H9 (cell line): ENCODE measurements around the gene SDR42E2. TPM values are rescaled to one million over a fixed set of nuclear protein-coding genes. Genes with fewer than 3 reads are reported as not detected.

Source experiments
- DNase-seq: peaks from one replicate; pipeline ENCODE4 v3.0.0-alpha.2; 2017
- H2AFZ ChIP-seq: one replicate; pipeline ENCODE4 v1.6.1; 2013; ENCODE audit warnings: mild to moderate bottlenecking, low read length, control low read depth, moderate library complexity
- H2AK5ac ChIP-seq: 2 replicates; pipeline ENCODE4 v1.6.1; 2013; ENCODE audit warnings: low read length, control low read depth, mixed read lengths; ENCODE audit not compliant: insufficient read length
- H2BK120ac ChIP-seq: one replicate; pipeline ENCODE4 v1.6.1; 2013; ENCODE audit warnings: low read depth, mild to moderate bottlenecking, low read length, control low read depth, inconsistent platforms; ENCODE audit not compliant: poor library complexity, severe bottlenecking
- H2BK12ac ChIP-seq: 2 replicates; pipeline ENCODE4 v1.6.1; 2013; ENCODE audit warnings: low read length, control low read depth, mixed read lengths, low read depth; ENCODE audit not compliant: insufficient read length
- H2BK15ac ChIP-seq: 2 replicates; pipeline ENCODE4 v1.6.1; 2013; ENCODE audit warnings: low read depth, low read length, control low read depth
- H2BK20ac ChIP-seq: one replicate; pipeline ENCODE4 v1.6.1; 2013; ENCODE audit warnings: low read depth, mild to moderate bottlenecking, low read length, control low read depth, inconsistent platforms; ENCODE audit not compliant: poor library complexity, severe bottlenecking
- H2BK5ac ChIP-seq: 2 replicates; pipeline ENCODE4 v1.6.1; 2013; ENCODE audit warnings: low read length, control low read depth, mixed read lengths; ENCODE audit not compliant: insufficient read length
- H3K14ac ChIP-seq: 2 replicates; pipeline ENCODE4 v1.6.1; 2013; ENCODE audit warnings: low read length, control low read depth; ENCODE audit not compliant: insufficient read depth
- H3K18ac ChIP-seq: 2 replicates; pipeline ENCODE4 v1.6.1; 2013; ENCODE audit warnings: low read depth, mild to moderate bottlenecking, mixed read lengths, low read length, control low read depth; ENCODE audit not compliant: insufficient read length
- H3K23ac ChIP-seq: 2 replicates; pipeline ENCODE4 v1.6.1; 2013; ENCODE audit warnings: low read length, control low read depth, mixed read lengths, low read depth; ENCODE audit not compliant: insufficient read length
- H3K23me2 ChIP-seq: 2 replicates; pipeline ENCODE4 v1.6.1; 2013; ENCODE audit warnings: low read depth, mild to moderate bottlenecking, mixed read lengths, low read length, control low read depth; ENCODE audit not compliant: insufficient read length, poor library complexity, severe bottlenecking
- H3K27ac ChIP-seq: 2 replicates; pipeline ENCODE4 v1.5.1; 2013; ENCODE audit warnings: low read length, control low read depth, mixed read lengths, low read depth; ENCODE audit not compliant: insufficient read length
- H3K27me3 ChIP-seq: 2 replicates; pipeline ENCODE4 v1.6.1; 2013; ENCODE audit warnings: low read length, control low read depth, inconsistent platforms; ENCODE audit not compliant: insufficient read depth
- H3K4ac ChIP-seq: 2 replicates; pipeline ENCODE4 v1.6.1; 2013; ENCODE audit warnings: low read depth, mild to moderate bottlenecking, control low read depth, inconsistent platforms, low read length, moderate library complexity
- H3K4me1 ChIP-seq: 2 replicates; pipeline ENCODE4 v1.6.1; 2013; ENCODE audit warnings: low read length, control low read depth, inconsistent platforms; ENCODE audit not compliant: insufficient read depth
- H3K4me2 ChIP-seq: 2 replicates; pipeline ENCODE4 v1.6.1; 2013; ENCODE audit warnings: low read length, control low read depth, mixed read lengths; ENCODE audit not compliant: insufficient read length, insufficient read depth
- H3K56ac ChIP-seq: 2 replicates; pipeline ENCODE4 v1.6.1; 2013; ENCODE audit warnings: low read depth, mild to moderate bottlenecking, mixed read lengths, low read length, control low read depth; ENCODE audit not compliant: insufficient read length
- H3K79me1 ChIP-seq: 2 replicates; pipeline ENCODE4 v1.6.1; 2013; ENCODE audit warnings: low read depth, mild to moderate bottlenecking, moderate library complexity, low read length, control low read depth, inconsistent platforms; ENCODE audit not compliant: insufficient read depth, poor library complexity, severe bottlenecking
- H3K79me2 ChIP-seq: 2 replicates; pipeline ENCODE4 v1.6.1; 2013; ENCODE audit warnings: low read length, control low read depth, inconsistent platforms; ENCODE audit not compliant: insufficient read depth
- H3K9ac ChIP-seq: 2 replicates; pipeline ENCODE4 v1.6.1; 2013; ENCODE audit warnings: low read length, control low read depth, mixed read lengths; ENCODE audit not compliant: insufficient read length; ENCODE audit errors: extremely low read depth
- H3K9me3 ChIP-seq: one replicate; pipeline ENCODE4 v1.6.1; 2013; ENCODE audit warnings: low read depth, low read length, inconsistent platforms; ENCODE audit not compliant: control insufficient read depth
- H3T11ph ChIP-seq: one replicate; pipeline ENCODE4 v1.6.1; 2013; ENCODE audit warnings: mild to moderate bottlenecking, low read length, control low read depth, inconsistent platforms
- H4K20me1 ChIP-seq: one replicate; pipeline ENCODE4 v1.6.1; 2013; ENCODE audit not compliant: control insufficient read depth, insufficient read length, insufficient read depth
- H4K5ac ChIP-seq: 2 replicates; pipeline ENCODE4 v1.6.1; 2013; ENCODE audit warnings: low read depth, mild to moderate bottlenecking, mixed read lengths, low read length, control low read depth; ENCODE audit not compliant: insufficient read length
- H4K8ac ChIP-seq: replicated peaks from 2 replicates; pipeline ENCODE4 v1.6.1; 2013; ENCODE audit warnings: low read length, control low read depth, mixed read lengths, low read depth; ENCODE audit not compliant: insufficient read length
- H4K91ac ChIP-seq: 2 replicates; pipeline ENCODE4 v1.6.1; 2013; ENCODE audit warnings: low read depth, mild to moderate bottlenecking, moderate library complexity, mixed read lengths, low read length, control low read depth; ENCODE audit not compliant: insufficient read length
- H3K27ac Mint-ChIP-seq, 3 experiments: 2 replicates in 2 of 3; 3 replicates in 1 of 3; pipeline ENCODE4 v1.8.0; 2020 to 2021; ENCODE audit warnings: mixed read lengths in 3 of 3, mild to moderate bottlenecking in 1 of 3, moderate library complexity in 1 of 3
- H3K27me3 Mint-ChIP-seq: 2 replicates; pipeline ENCODE4 v1.8.0; 2021; ENCODE audit warnings: low read depth, mild to moderate bottlenecking, moderate library complexity, mixed read lengths
- H3K36me3 Mint-ChIP-seq, 3 experiments: 2 replicates in 2 of 3; 3 replicates in 1 of 3; pipeline ENCODE4 v1.8.0; 2020 to 2021; ENCODE audit warnings: low read depth in 3 of 3, mixed read lengths in 3 of 3; ENCODE audit not compliant: insufficient read depth in 1 of 3
- H3K4me1 Mint-ChIP-seq, 2 experiments: 2 replicates each; pipeline ENCODE4 v1.8.0; 2020; ENCODE audit warnings: mixed read lengths in 2 of 2
- H3K4me3 Mint-ChIP-seq, 2 experiments: 2 replicates in 1 of 2; 3 replicates in 1 of 2; pipeline ENCODE4 v1.8.0; 2020 to 2021; ENCODE audit warnings: mild to moderate bottlenecking in 2 of 2, mixed read lengths in 2 of 2, moderate library complexity in 1 of 2
- H3K9me3 Mint-ChIP-seq, 2 experiments: 2 replicates in 1 of 2; 3 replicates in 1 of 2; pipeline ENCODE4 v1.8.0; 2020; ENCODE audit warnings: mild to moderate bottlenecking in 2 of 2, mixed read lengths in 2 of 2, moderate library complexity in 1 of 2
- WGBS: extraction: QIAGEN DNeasy Blood & Tissue Kit; methylation state at CpG from one replicate; pipeline ENCODE4 v1.1.7; 2013; ENCODE audit warnings: missing lambda C conversion rate, low lambda C conversion rate, mixed read lengths; ENCODE audit not compliant: insufficient read length; ENCODE audit errors: extremely low coverage; 5-methylcytosine and 5-hydroxymethylcytosine counted together
- total RNA-seq: library from RNA; stranded (reverse); gene quantifications from 2 replicates; pipeline ENCODE4 v1.2.1, GENCODE V29; 2021
- TF ChIP-seq, protein P1 (sequence below): fragments of 200-600 bp; sonication (generic); conservative IDR thresholded peaks from 3 replicates; pipeline ENCODE4 v1.8.0; 2021; ENCODE audit warnings: antibody characterized with exemption, mild to moderate bottlenecking

SDR42E2 gene
- total RNA-seq, 1 experiment from 2014 or later: 0.09 TPM

GRCh38 chr16:22202261-22202637, 39.9 kb downstream of the SDR42E2 start:
- no peak overlapping the region for H3T11ph ChIP-seq
- H3K27ac ChIP-seq: no peak overlapping the region
- no peaks in the 10 kb centered on the region for H3K36me3 Mint-ChIP-seq
- H2BK20ac ChIP-seq: no peak overlapping the region
- H3K18ac ChIP-seq: no peak overlapping the region
- no peak overlapping the region for H2BK12ac ChIP-seq
- H3K14ac ChIP-seq: no peak overlapping the region
- WGBS: no CpG with 5 or more reads among the region's 6 CpGs
- H2AK5ac ChIP-seq: no peak overlapping the region
- no peaks in the 10 kb centered on the region for H4K20me1 ChIP-seq
- no peak overlapping the region for H4K91ac ChIP-seq
- no peak overlapping the region for H2BK5ac ChIP-seq
- peaks cover 8 to 10% of the 10 kb centered on the region in 2 experiments for H3K4me1 Mint-ChIP-seq
- H3K4me3 Mint-ChIP-seq: no peak overlapping the region
- TF ChIP-seq, protein P1, sequence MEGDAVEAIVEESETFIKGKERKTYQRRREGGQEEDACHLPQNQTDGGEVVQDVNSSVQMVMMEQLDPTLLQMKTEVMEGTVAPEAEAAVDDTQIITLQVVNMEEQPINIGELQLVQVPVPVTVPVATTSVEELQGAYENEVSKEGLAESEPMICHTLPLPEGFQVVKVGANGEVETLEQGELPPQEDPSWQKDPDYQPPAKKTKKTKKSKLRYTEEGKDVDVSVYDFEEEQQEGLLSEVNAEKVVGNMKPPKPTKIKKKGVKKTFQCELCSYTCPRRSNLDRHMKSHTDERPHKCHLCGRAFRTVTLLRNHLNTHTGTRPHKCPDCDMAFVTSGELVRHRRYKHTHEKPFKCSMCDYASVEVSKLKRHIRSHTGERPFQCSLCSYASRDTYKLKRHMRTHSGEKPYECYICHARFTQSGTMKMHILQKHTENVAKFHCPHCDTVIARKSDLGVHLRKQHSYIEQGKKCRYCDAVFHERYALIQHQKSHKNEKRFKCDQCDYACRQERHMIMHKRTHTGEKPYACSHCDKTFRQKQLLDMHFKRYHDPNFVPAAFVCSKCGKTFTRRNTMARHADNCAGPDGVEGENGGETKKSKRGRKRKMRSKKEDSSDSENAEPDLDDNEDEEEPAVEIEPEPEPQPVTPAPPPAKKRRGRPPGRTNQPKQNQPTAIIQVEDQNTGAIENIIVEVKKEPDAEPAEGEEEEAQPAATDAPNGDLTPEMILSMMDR: no peak
- DNase-seq: no peak
- peaks cover under 1% of the 10 kb centered on the region; the same call in 1 of the 2 replicates for H3K79me2 ChIP-seq
- no peaks in the 10 kb centered on the region for H3K27me3 ChIP-seq
- H2BK120ac ChIP-seq: no peak overlapping the region
- no peak overlapping the region for H4K8ac ChIP-seq
- no peak overlapping the region for H3K56ac ChIP-seq
- H3K9ac ChIP-seq: no peak overlapping the region
- peaks cover 9% of the 10 kb centered on the region for H3K23me2 ChIP-seq
- H3K27ac Mint-ChIP-seq: no peak overlapping the region
- H3K4me2 ChIP-seq: no peak overlapping the region
- H3K27me3 Mint-ChIP-seq: no peaks in the 10 kb centered on the region
- H3K4me1 ChIP-seq: no peaks in the 10 kb centered on the region
- no peak overlapping the region for H2BK15ac ChIP-seq
- no peak overlapping the region for H2AFZ ChIP-seq
- H3K4ac ChIP-seq: no peak overlapping the region
- H3K23ac ChIP-seq: no peak overlapping the region
- H3K79me1 ChIP-seq: peaks cover 2% of the 10 kb centered on the region
- no peaks in the 10 kb centered on the region; a peak in 1 of 5 replicates for H3K9me3 Mint-ChIP-seq
- no peaks in the 10 kb centered on the region for H3K9me3 ChIP-seq
- H4K5ac ChIP-seq: no peak overlapping the region
